NCI-H187 (cell line): ENCODE measurements around the gene SLC52A3.
"Not testable (repeated sequence)": the region's sequence is repeated elsewhere in the genome, so short reads cannot be mapped to it uniquely, and the experiment has no call there.

Experiments used
- DNase-seq, 2 experiments: peaks; one replicate each; lab custom pipeline; 2025; lab: John Stamatoyannopoulos, UW

Gene SLC52A3

GRCh38 chr20:728256-728944 is 39.9 kb downstream of the SLC52A3 start:
- DNase-seq: no peak

- DNase-seq: no peak
These were observed 42.1 kb downstream of the SLC52A3 start for GRCh38 chr20:726160-726559.

GRCh38 chr20:725491-725890 is 42.8 kb downstream of the SLC52A3 start:
- DNase-seq: no peak

- not testable (repeated sequence) for DNase-seq
These were observed 43.5 kb downstream of the SLC52A3 start for GRCh38 chr20:724797-725196.

- DNase-seq: no peak
These were observed 44.5 kb downstream of the SLC52A3 start for GRCh38 chr20:723756-724155.

GRCh38 chr20:722822-723644 is 45.3 kb downstream of the SLC52A3 start:
- no peak for DNase-seq

GRCh38 chr20:721876-722275 is 46.4 kb downstream of the SLC52A3 start:
- no peak for DNase-seq

- DNase-seq: no peak
These were observed 48.5 kb downstream of the SLC52A3 start for GRCh38 chr20:719816-720215.

- DNase-seq: no peak
These were observed 49.2 kb downstream of the SLC52A3 start for GRCh38 chr20:719068-719467.

GRCh38 chr20:717832-718231 is 50.5 kb downstream of the SLC52A3 start:
- DNase-seq: no peak

- DNase-seq: no peak
These were observed 51.0 kb downstream of the SLC52A3 start for GRCh38 chr20:717271-717670.

- DNase-seq: no peak
These were observed 53.8 kb downstream of the SLC52A3 start for GRCh38 chr20:714453-714852.

- DNase-seq: no peak
These were observed 56.7 kb downstream of the SLC52A3 start for GRCh38 chr20:711576-711975.

GRCh38 chr20:710780-711450 is 57.4 kb downstream of the SLC52A3 start:
- no peak for DNase-seq
